Neural cell (in vitro differentiated cells): ENCODE results near the gene COPZ1. TPM values are rescaled to one million over a fixed set of nuclear protein-coding genes. Genes with fewer than 3 reads are reported as not detected.

ENCODE experiments used
- H2AFZ ChIP-seq: fragments of 200-600, 300-800 bp; sonication (generic), shearing (Covaris generic); 2 replicates; pipeline ENCODE4 v1.6.0; 2014; ENCODE audit warnings: low read depth, mild to moderate bottlenecking, antibody characterized with exemption, low read length, moderate library complexity
- H3F3A ChIP-seq: fragments of 200-600 bp; shearing (Covaris generic); 2 replicates; pipeline ENCODE4 v1.6.1; 2016; ENCODE audit warnings: mild to moderate bottlenecking, moderate library complexity, mixed read lengths, antibody characterized with exemption, low read length; ENCODE audit not compliant: insufficient read depth, poor library complexity, severe bottlenecking
- H3K27ac ChIP-seq: fragments of 200-600, 300-800 bp; sonication (generic), shearing (Covaris generic); 2 replicates; pipeline ENCODE4 v1.5.1; 2014; ENCODE audit warnings: mild to moderate bottlenecking, low read length, moderate library complexity
- H3K27me3 ChIP-seq: fragments of 300-800, 200-600 bp; sonication (generic), shearing (Covaris generic); 2 replicates; pipeline ENCODE4 v1.6.0; 2014; ENCODE audit warnings: mild to moderate bottlenecking, low read depth, low read length, moderate library complexity; ENCODE audit not compliant: insufficient read depth
- H3K36me3 ChIP-seq: fragments of 300-800, 200-600 bp; sonication (generic), shearing (Covaris generic); 2 replicates; pipeline ENCODE4 v1.5.1; 2014; ENCODE audit warnings: mild to moderate bottlenecking, antibody characterized with exemption, low read length, moderate library complexity; ENCODE audit not compliant: insufficient read depth
- H3K4me2 ChIP-seq: fragments of 300-800, 200-600 bp; sonication (generic), shearing (Covaris generic); 2 replicates; pipeline ENCODE4 v1.6.0; 2014; ENCODE audit warnings: mild to moderate bottlenecking, low read length
- H3K4me3 ChIP-seq: fragments of 300-800, 200-600 bp; sonication (generic), shearing (Covaris generic); 2 replicates; pipeline ENCODE4 v1.5.1; 2014; ENCODE audit warnings: mild to moderate bottlenecking, low read length, moderate library complexity
- H3K79me2 ChIP-seq: fragments of 200-600 bp; shearing (Covaris generic); replicated peaks from 2 replicates; pipeline ENCODE4 v1.6.0; 2014; ENCODE audit warnings: mild to moderate bottlenecking, low read length, moderate library complexity; ENCODE audit not compliant: insufficient read depth
- H3K9ac ChIP-seq: fragments of 300-800, 200-600 bp; sonication (generic), shearing (Covaris generic); 2 replicates; pipeline ENCODE4 v1.6.1; 2016; ENCODE audit warnings: mild to moderate bottlenecking, low read length, mixed read lengths
- H3K9me2 ChIP-seq: fragments of 200-600 bp; shearing (Covaris generic); 2 replicates; pipeline ENCODE4 v1.6.1; 2016; ENCODE audit warnings: mild to moderate bottlenecking, low read length, mixed read lengths; ENCODE audit not compliant: insufficient read depth
- H3K9me3 ChIP-seq: fragments of 200-600, 300-800 bp; sonication (generic), shearing (Covaris generic); 2 replicates; pipeline ENCODE4 v1.6.1; 2016; ENCODE audit warnings: mild to moderate bottlenecking, mixed run types, low read length, moderate library complexity, mixed read lengths
- H4K20me1 ChIP-seq: fragments of 200-600 bp; shearing (Covaris generic); 2 replicates; pipeline ENCODE4 v1.6.1; 2016; ENCODE audit warnings: mild to moderate bottlenecking, mixed run types; ENCODE audit not compliant: insufficient read depth
- EP300 ChIP-seq: fragments of 450-650 bp; conservative IDR thresholded peaks from 2 replicates; pipeline ENCODE4 v1.6.1; 2014; ENCODE audit warnings: antibody characterized with exemption, mild to moderate bottlenecking, moderate library complexity; ENCODE audit not compliant: poor library complexity, severe bottlenecking
- EZH2 ChIP-seq: fragments of 200-600, 300-800 bp; shearing (Covaris generic), sonication (generic); IDR thresholded peaks from 2 replicates; pipeline ENCODE4 v1.6.1; 2014; ENCODE audit warnings: antibody characterized with exemption, low read length, borderline replicate concordance, mild to moderate bottlenecking; ENCODE audit not compliant: insufficient read depth, poor library complexity, severe bottlenecking
- MXI1 ChIP-seq: fragments of 450-650 bp; conservative IDR thresholded peaks from 2 replicates; pipeline ENCODE4 v1.6.1; 2014; ENCODE audit warnings: antibody characterized with exemption, mild to moderate bottlenecking; ENCODE audit not compliant: poor library complexity, severe bottlenecking
- POLR2AphosphoS5 ChIP-seq: IDR thresholded peaks from 2 replicates; pipeline ENCODE4 v1.6.1; 2012
- RAD21 ChIP-seq: fragments of 450-650 bp; conservative IDR thresholded peaks from 2 replicates; pipeline ENCODE4 v1.6.1; 2014; ENCODE audit warnings: antibody characterized with exemption, mild to moderate bottlenecking, moderate library complexity
- SMC3 ChIP-seq: fragments of 450-650 bp; conservative IDR thresholded peaks from 2 replicates; pipeline ENCODE4 v1.6.1; 2014; ENCODE audit warnings: antibody characterized with exemption, mild to moderate bottlenecking, moderate library complexity; ENCODE audit not compliant: poor library complexity
- TAF1 ChIP-seq: IDR thresholded peaks from 2 replicates; pipeline ENCODE4 v1.6.1; 2012; ENCODE audit warnings: low read depth
- polyA plus RNA-seq: library from polyadenylated mRNA; depleted of rRNA; stranded (reverse); fragments of >200 nt; gene quantifications from 2 replicates; pipeline ENCODE4 v1.2.3, GENCODE V29; 2014
- TF ChIP-seq, protein P1 (sequence below): fragments of 450-650 bp; IDR thresholded peaks from 2 replicates; pipeline ENCODE4 v1.5.1; 2014; ENCODE audit warnings: antibody characterized with exemption, mild to moderate bottlenecking, moderate library complexity; ENCODE audit not compliant: poor library complexity, severe bottlenecking
- TF ChIP-seq, protein P2 (sequence below): IDR thresholded peaks from 2 replicates; pipeline ENCODE4 v1.6.1; 2012; ENCODE audit warnings: borderline replicate concordance

Gene COPZ1
- polyA plus RNA-seq, 1 donor from 2014 or later = 192 TPM

- TF ChIP-seq MXI1 (no peak), SMC3 (no peak), EZH2 (no peak), POLR2AphosphoS5 (no peak), EP300 (no peak), TAF1 (no peak), RAD21 (no peak)
- TF ChIP-seq, protein P1, sequence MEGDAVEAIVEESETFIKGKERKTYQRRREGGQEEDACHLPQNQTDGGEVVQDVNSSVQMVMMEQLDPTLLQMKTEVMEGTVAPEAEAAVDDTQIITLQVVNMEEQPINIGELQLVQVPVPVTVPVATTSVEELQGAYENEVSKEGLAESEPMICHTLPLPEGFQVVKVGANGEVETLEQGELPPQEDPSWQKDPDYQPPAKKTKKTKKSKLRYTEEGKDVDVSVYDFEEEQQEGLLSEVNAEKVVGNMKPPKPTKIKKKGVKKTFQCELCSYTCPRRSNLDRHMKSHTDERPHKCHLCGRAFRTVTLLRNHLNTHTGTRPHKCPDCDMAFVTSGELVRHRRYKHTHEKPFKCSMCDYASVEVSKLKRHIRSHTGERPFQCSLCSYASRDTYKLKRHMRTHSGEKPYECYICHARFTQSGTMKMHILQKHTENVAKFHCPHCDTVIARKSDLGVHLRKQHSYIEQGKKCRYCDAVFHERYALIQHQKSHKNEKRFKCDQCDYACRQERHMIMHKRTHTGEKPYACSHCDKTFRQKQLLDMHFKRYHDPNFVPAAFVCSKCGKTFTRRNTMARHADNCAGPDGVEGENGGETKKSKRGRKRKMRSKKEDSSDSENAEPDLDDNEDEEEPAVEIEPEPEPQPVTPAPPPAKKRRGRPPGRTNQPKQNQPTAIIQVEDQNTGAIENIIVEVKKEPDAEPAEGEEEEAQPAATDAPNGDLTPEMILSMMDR = no peak
- TF ChIP-seq, protein P2, sequence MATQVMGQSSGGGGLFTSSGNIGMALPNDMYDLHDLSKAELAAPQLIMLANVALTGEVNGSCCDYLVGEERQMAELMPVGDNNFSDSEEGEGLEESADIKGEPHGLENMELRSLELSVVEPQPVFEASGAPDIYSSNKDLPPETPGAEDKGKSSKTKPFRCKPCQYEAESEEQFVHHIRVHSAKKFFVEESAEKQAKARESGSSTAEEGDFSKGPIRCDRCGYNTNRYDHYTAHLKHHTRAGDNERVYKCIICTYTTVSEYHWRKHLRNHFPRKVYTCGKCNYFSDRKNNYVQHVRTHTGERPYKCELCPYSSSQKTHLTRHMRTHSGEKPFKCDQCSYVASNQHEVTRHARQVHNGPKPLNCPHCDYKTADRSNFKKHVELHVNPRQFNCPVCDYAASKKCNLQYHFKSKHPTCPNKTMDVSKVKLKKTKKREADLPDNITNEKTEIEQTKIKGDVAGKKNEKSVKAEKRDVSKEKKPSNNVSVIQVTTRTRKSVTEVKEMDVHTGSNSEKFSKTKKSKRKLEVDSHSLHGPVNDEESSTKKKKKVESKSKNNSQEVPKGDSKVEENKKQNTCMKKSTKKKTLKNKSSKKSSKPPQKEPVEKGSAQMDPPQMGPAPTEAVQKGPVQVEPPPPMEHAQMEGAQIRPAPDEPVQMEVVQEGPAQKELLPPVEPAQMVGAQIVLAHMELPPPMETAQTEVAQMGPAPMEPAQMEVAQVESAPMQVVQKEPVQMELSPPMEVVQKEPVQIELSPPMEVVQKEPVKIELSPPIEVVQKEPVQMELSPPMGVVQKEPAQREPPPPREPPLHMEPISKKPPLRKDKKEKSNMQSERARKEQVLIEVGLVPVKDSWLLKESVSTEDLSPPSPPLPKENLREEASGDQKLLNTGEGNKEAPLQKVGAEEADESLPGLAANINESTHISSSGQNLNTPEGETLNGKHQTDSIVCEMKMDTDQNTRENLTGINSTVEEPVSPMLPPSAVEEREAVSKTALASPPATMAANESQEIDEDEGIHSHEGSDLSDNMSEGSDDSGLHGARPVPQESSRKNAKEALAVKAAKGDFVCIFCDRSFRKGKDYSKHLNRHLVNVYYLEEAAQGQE = no peak
- Histone ChIP-seq H3K9me2 (no peaks in the 10 kb centered on the region), H4K20me1 (no peaks in the 10 kb centered on the region), H3K4me2 (no peak overlapping the region), H3K36me3 (no peaks in the 10 kb centered on the region), H3K4me3 (no peak overlapping the region), H2AFZ (no peak overlapping the region), H3K9me3 (no peaks in the 10 kb centered on the region), H3K9ac (no peak overlapping the region), H3K27ac (no peak overlapping the region), H3K79me2 (peaks cover 4% of the 10 kb centered on the region), H3F3A (peaks cover 4% of the 10 kb centered on the region), H3K27me3 (no peaks in the 10 kb centered on the region)
Measured at GRCh38 chr12:54363047-54363446, 38.1 kb downstream of the COPZ1 start.

GRCh38 chr12:54363618-54364017 lies 38.7 kb downstream of the COPZ1 start:
- no peak overlapping the region for H3K4me2 ChIP-seq
- no peak overlapping the region for H3K9ac ChIP-seq
- no peaks in the 10 kb centered on the region for H3K9me2 ChIP-seq
- H3K27me3 ChIP-seq = no peaks in the 10 kb centered on the region
- H3K9me3 ChIP-seq = no peaks in the 10 kb centered on the region
- H3K4me3 ChIP-seq = no peak overlapping the region
- no peaks in the 10 kb centered on the region for H3K79me2 ChIP-seq
- H4K20me1 ChIP-seq = no peaks in the 10 kb centered on the region
- H3K36me3 ChIP-seq = no peaks in the 10 kb centered on the region
- peaks cover 4% of the 10 kb centered on the region for H3F3A ChIP-seq
- no peak overlapping the region for H3K27ac ChIP-seq
- TF ChIP-seq, protein P1 = no peak
- TF ChIP-seq, protein P2 = no peak
- TF ChIP-seq MXI1 = no peak
- TF ChIP-seq RAD21 = no peak
- TF ChIP-seq TAF1 = no peak
- no peak for TF ChIP-seq SMC3
- no peak for TF ChIP-seq EZH2
- no peak for TF ChIP-seq EP300
- H2AFZ ChIP-seq = no peak overlapping the region
